GM03348 (cell line): ENCODE data around the gene ANXA6.

Experiments
- DNase-seq: peaks from one replicate; pipeline ENCODE4 v3.0.0; 2012; ENCODE audit warnings: low spot score

ANXA6 gene

GRCh38 chr5:151130235-151130921 is 27.2 kb downstream of the ANXA6 start:
- DNase-seq: no peak

GRCh38 chr5:151128817-151129216 is 28.8 kb downstream of the ANXA6 start:
- DNase-seq: no peak

DNA sequence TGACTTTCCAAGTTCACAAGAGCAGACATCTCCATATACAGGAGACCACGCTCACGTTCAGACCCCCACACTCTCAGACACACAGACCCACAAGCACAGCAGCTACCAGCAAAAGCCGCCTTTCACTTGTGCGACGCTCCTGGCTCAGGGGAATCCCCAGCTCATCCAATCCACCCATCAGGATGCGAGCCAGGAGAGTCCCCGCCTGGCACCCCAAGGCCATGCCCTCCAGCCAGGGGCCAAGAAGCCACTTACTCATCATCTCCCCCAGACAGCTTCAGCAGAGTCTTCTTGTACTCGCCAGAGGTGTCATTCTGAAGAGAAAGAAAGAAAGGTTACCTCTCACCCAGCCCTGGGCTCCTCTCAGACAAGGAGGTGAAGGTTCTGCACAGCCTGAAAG is 29.7 kb downstream of the ANXA6 start:
- DNase-seq: no peak

GRCh38 chr5:151126199-151126645 is 31.4 kb downstream of the ANXA6 start:
- peak; percentile 80 for DNase-seq

DNA sequence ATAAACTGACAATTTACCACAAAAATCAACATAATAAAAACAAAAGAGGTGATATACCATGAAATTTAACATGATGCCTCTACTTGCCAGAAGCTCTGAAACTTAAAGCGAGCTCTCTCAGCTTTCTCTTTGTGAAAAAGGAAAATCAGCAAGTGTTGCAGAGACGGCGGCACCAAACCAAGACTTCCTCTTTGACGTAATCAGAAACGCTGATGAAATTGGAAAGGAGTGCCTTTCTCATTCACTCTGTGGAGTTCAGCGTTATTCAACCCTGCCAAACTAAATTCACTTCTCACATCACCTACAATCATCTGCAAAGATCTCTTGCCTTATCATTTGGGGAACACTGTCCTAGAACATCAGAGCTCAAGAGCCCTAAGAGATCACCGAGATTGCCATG is 32.2 kb downstream of the ANXA6 start:
- DNase-seq: no peak

DNA sequence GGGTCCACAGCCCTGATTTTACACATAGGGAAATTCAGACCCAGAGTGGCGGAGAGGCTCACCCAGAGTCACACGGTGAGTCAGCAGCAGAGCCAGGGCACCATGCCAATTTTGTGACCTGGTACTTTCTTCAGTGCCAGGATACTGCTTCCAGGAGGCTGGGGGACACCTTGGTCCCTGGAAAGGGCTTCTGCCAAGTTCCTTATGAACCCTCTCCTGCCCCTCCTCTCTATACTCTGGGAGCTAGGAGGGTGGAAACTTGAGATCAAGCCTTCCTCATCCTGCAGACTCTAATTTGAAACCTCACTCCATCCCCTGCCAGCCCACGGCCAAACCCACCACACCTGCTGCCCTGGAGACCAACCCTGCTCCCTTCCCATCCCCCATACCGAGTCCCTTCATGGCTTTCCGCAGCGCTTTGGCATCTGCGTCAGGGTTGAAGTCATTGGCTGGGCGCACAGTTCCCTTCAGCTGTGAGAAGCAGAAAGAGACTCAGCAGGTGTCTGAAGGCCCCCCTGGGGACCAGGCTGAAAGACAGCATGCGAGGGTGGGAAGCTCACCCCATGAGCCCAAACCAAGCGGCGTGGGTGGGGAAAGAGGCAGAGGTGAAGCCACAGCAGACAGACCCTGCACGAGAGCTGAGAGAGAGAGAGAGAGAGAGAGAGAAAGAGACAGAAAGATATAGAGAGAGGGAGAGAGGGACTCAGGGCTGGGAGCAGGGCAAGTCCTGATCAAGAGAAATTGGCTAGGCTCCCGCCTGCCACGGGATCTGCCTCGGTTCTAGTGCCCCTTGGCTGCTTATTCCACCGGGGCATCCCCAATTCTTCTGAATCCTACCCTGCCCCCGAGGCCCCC is 33.5 kb downstream of the ANXA6 start:
- no peak for DNase-seq

DNA sequence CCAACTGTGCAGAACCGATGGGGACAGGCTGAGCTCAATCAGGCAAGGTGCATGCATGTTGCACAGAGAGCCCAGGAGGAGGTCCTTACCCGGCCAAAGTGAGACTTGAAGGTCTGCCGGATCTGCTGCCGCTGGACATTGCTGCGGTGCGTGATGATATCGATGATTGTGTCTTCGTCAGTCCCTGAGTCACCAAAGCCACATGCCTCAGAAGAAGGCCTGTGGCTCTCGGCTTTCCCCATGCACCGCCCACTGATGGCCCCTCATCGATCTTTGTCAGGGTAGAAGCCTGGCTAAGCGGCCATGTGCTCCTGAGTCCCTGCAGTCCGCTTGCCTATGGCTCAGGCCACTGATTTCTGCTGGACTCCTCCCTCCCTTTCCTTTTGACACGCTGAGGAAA is 34.8 kb downstream of the ANXA6 start:
- DNase-seq: no peak

GRCh38 chr5:151121665-151122064 is 35.9 kb downstream of the ANXA6 start:
- DNase-seq: no peak

- DNase-seq: no peak
Measured at GRCh38 chr5:151121095-151121494, 36.5 kb downstream of the ANXA6 start.

DNA sequence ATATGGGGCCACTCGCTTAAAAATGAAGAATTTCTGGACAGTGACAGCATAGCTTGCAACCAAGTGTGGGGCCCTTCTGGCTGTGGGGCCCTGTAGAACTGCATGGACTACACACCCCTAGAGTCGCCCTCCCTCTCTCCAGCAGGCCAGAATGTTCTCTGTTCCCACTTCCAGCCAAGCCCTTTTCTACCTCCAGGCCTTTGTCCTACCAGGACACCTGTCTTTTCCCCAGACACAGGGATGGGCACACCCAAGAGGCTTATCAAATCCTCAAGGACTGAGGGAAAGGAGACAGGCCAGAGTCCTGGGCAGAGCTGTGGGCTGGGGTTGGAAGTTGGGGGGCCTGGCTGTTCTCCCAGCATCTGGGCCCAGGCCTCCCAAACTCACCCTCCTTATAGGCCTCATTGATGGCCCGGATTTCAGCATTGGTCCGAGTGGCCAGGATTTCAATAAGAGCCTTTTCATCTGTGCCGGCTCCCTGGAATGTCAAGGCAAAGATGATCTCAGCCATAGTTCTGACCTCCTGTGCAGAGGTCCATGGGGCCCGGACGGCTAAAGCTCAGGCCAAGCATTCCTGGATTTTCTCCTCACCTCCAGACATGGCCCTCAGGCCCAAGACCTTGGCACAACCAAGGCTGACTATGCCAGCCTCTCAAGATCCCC is 38.5 kb downstream of the ANXA6 start:
- no peak for DNase-seq

DNA sequence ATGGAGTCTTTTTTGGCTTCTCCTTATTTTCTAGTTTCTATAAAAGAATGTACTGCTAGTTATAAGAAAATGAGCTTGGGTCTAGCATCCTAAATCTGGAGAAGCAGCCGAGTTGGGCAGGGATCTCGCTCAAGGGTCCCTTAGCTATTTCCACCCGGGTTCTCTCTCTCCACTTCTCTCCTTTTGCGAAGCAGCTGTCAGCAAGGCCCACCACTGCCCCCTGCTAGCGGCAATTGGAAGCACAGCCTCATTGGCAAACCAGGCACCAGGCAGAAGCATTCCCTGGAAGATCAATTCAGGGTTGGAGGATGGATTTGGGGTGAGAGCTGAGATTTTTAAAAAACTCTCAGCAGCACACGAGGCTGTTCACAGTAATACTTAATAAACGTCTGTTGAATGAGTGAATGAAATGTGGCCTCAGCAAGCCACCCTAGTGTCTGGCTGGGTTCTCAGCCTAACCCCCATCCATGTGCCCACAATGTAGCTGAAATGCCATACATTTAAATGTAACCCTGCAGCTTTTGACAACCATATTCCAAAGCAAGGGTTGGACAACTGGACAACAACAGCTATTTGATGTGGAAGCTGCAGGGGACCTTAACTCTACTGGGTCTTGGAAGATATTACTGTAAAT is 42.2 kb downstream of the ANXA6 start:
- peak; percentile 86 for DNase-seq

GRCh38 chr5:151113651-151114050 is 43.9 kb downstream of the ANXA6 start:
- no peak for DNase-seq

GRCh38 chr5:151110992-151111391 is 46.6 kb downstream of the ANXA6 start:
- DNase-seq: no peak

DNA sequence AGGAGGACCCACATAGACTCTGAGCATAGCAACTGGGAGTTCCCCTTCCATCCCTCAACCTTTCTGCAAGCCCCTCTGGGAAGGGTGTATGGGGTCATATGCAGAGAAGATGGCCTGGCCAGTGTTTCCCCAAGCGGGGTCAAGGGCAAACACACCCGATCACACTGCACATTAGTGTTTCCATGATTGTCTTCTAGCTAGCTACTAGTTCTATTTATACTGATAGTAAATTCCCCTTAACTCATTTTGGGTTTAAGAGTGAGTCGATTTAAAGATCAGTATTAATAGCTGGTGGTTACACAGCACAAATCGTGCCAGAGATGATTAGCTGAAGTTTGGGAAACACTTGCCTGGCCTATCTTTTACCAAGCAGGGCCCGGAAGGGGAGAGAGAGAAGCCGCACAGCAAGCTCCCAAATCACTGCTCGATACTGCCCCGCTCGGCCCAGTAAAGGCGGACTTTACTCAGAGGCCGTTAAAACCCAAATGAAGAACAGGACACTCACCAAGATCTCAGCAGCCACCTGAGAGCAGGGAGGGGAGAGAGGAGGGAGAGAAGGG is 47.4 kb downstream of the ANXA6 start:
- DNase-seq: no peak

DNA sequence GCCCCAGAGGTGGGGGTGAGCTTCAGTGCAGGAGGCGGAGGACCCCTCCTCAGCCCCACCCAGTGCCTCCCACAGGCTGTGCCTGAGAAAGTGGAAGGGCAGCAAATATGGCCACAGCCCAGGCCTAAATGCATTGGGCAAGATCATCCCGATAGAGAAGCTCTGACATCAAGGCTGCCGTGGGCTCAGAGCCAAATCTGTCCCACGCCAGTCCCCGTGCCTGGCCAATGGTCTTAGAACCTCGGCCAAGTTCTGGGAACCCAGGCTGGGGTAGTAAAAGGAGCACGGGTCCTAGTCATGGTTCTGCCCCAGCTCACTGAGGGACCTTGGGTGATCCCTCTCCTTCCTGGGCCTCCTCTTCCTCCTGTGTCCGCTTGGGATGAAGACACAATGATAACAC is 49.0 kb downstream of the ANXA6 start:
- no peak for DNase-seq

GRCh38 chr5:151107738-151108520 is 49.6 kb downstream of the ANXA6 start:
- peak; percentile 31 for DNase-seq

- no peak for DNase-seq
Measured at GRCh38 chr5:151107084-151107483, 50.5 kb downstream of the ANXA6 start.

GRCh38 chr5:151106509-151106908 is 51.1 kb downstream of the ANXA6 start:
- no peak for DNase-seq

DNA sequence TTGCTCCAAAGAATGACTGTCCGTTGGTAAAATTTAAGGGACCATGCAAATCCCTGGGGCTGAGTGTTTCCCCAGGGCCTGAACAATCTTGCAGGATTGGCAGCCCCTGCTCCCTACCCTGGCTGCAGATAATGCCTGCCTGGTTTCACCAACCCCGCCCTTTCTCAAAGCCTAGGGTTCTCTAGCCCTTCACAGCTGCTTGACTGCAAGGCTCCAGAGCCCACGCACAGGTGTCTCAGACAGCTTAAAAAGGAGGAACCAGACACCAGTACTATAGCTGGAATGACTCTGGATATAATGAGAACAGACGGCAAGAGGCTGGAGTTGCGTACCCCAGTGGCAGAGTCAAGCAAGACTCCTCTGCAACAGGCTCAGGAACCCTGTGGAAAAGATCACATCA is 51.5 kb downstream of the ANXA6 start:
- no peak for DNase-seq

- no peak for DNase-seq
Measured at GRCh38 chr5:151105561-151105960, 52.0 kb downstream of the ANXA6 start.

GRCh38 chr5:151104795-151105194 is 52.8 kb downstream of the ANXA6 start:
- peak; percentile 84 for DNase-seq
